Heart left ventricle (tissue), 13 donors: Measurements from ENCODE around the gene C7orf57.

Experiments
- CTCF ChIP-seq, 12 donors: fragments of 200-600 bp; sonication (generic) in 4 of 12; IDR thresholded peaks; one replicate each; pipeline versions ENCODE4 v1.5.0 to v1.8.0; 2018 to 2022; ENCODE audit warnings: antibody characterized with exemption in 12 of 12, mild to moderate bottlenecking in 5 of 12
- POLR2A ChIP-seq, 2 donors: fragments of 450-650 bp; IDR thresholded peaks; one replicate each; pipeline ENCODE4 v1.6.1; 2017; ENCODE audit warnings: antibody characterized with exemption in 2 of 2, mild to moderate bottlenecking in 2 of 2, moderate library complexity in 2 of 2
- donor health status: ischemic (EF 13 %, LVEDD 7.1; RV severe dilation, severe dysfunction).
- donor health status: DM: no; HTN: yes; CAD: no.
- donor health status: DM: no; HTN: no; CAD: no.
- donor health status: ischemic (EF 25% LVEDD 6.9; RV normal size, moderate dysfunction).
- donor health status: ischemic (EF 25% LVEDD 5.7; RV mildly dilated, moderate dysfunction).
- donor health status: ischemic (EF 35%, LVEDD 5.7; RV mildly dilated, moderate dysfunction).
- donor health status: nonischemic (EF 11% LVEDD 7.7; RV severe dilation, severe dysfunction).
- donor health status: DM: yes; HTN: yes; CAD: no.
- donor health status: PGD.
- donor health status: ischemic (EF 29% LVEDD 5.4; RV normal size, mild dysfunction).
- donor health status: nonischemic (EF 23%, LVEDD 6.1; RV moderate dilation, normal function).

GRCh38 chr7:48096273-48096672 lies 60.9 kb downstream of the C7orf57 start:
- TF ChIP-seq POLR2A (IDR thresholded peaks at IDR 0.05), result no peak
- no peak for TF ChIP-seq CTCF (IDR thresholded peaks at IDR 0.05)
